RWPE1 (cell line): Measurements from ENCODE around the gene GORASP1.

Source experiments
- CTCF ChIA-PET: fragments of 350-600 bp; sonication (Branson Sonifier 250); formaldehyde crosslinking; extraction: SDS; loops from one replicate; lab custom pipeline; 2021; lab: Yijun Ruan, JAX
- POLR2A ChIA-PET: fragments of 400-600 bp; formaldehyde crosslinking; extraction: SDS; loops from one replicate; lab custom pipeline; 2020; ENCODE audit warnings: antibody characterized with exemption; ENCODE audit not compliant: low non-redundant PET; lab: Yijun Ruan, JAX
- DNase-seq: peaks from one replicate; pipeline ENCODE4 v3.0.0; 2012; ENCODE audit warnings: low spot score
- H3K27ac ChIP-seq: fragments of 450-650 bp; 2 replicates; pipeline ENCODE4 v1.5.1; 2017
- CTCF ChIP-seq: fragments of 450-650 bp; conservative IDR thresholded peaks from 2 replicates; pipeline ENCODE4 v1.5.1; 2017; ENCODE audit warnings: low read depth, mild to moderate bottlenecking

The GORASP1 gene

DNA sequence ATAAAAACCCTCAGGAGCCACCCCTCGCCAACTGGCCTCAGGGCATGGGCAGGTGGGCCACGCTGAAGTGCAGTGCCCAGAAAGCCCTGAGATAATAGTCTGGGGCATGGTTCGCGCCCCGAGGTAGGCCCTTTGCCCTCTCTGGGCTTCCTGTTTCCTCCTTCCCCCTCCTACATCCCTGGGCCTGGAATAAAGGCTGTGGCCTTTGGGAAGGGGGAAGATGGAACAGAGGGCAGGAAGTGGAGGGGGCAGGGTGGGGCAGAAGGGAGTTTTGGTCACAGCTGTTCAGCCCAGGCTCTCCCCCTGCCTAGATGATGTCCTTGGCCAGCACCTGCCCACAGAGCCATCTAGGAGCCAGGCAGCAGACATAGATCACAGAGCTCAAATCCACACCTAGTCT is 34.6 kb upstream of the GORASP1 start:
- H3K27ac ChIP-seq, result peak overlapping the region; percentile 91
- ChIA-PET POLR2A (no interaction called here), CTCF (interaction anchor here (0.6 to 1.8 kb wide), 4 partner anchors 7 to 149 kb away, joined by 3 to 5 read pairs (median 4); no protein-coding TSS in a partner anchor)
- no peak for TF ChIP-seq CTCF
- DNase-seq, result no peak

- ChIA-PET POLR2A (interaction anchor here (1.3 kb wide), 1 partner anchor 10 kb away, joined by 3 read pairs; no protein-coding TSS in a partner anchor), CTCF (interaction anchor here (0.6 to 1.8 kb wide), 5 partner anchors 8 to 450 kb away, joined by 3 to 5 read pairs (median 3); no protein-coding TSS in a partner anchor)
- no peak for TF ChIP-seq CTCF
- peak overlapping the region; percentile 91 for H3K27ac ChIP-seq
- peak; percentile 82 for DNase-seq
Observed at GRCh38 chr3:39141171-39141995, 34.0 kb upstream of the GORASP1 start.

DNA sequence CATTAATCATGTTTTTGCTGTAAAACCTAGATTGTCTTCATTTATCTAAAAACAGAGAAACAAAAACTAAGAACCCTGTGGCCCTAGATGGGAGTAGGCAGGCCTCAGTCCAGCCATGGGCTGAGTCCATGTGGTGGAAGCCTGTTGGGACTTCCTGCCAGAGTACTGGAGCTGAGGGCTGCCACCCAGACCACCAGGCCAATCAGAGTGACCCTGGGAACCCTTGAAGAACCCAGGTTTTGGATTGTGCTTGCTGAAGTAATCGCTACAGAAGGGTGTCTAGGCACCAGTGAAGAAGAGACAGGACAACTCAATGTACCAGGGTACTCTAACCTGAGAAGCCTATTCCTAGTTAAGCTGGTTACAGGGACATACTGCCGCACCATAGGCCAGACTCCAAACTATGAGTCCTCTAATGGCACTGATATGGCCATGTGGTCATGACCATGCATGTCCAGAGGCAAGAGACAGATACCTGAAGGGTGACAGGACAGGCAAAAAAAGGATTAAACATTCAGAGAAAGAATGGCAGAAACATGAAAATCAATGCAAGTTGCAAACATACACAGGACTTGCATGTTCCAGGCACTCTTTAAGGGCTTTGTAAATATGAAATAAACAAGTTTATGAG is 33.0 kb upstream of the GORASP1 start:
- no peak for TF ChIP-seq CTCF
- ChIA-PET CTCF (interaction anchor here (0.6 to 1.8 kb wide), 2 partner anchors 151 to 449 kb away, joined by 3 to 4 read pairs; no protein-coding TSS in a partner anchor), POLR2A (interaction anchor here (1.3 kb wide), 1 partner anchor 11 kb away, joined by 3 read pairs; no protein-coding TSS in a partner anchor)
- H3K27ac ChIP-seq, result peak overlapping the region; percentile 91
- DNase-seq, result no peak

GRCh38 chr3:39139442-39139841 is 32.0 kb upstream of the GORASP1 start:
- POLR2A ChIA-PET, result no interaction called here
- CTCF ChIA-PET, result no interaction called here
- DNase-seq, result no peak
- H3K27ac ChIP-seq, result peak overlapping the region; percentile 62
- no peak for TF ChIP-seq CTCF

- peak overlapping the region; percentile 62 for H3K27ac ChIP-seq
- no peak for TF ChIP-seq CTCF
- no peak for DNase-seq
- ChIA-PET CTCF (interaction anchor here (0.6 kb wide), 1 partner anchor 49 kb away, joined by 4 read pairs; no protein-coding TSS in a partner anchor), POLR2A (no interaction called here)
Observed at GRCh38 chr3:39138804-39139415, 31.5 kb upstream of the GORASP1 start.
